Measurements from ENCODE around the gene IL1R2. TPM values are rescaled to one million over a fixed set of nuclear protein-coding genes. Genes with fewer than 3 reads are reported as not detected.
A peak's percentile ranks its signal among the peaks of the same experiment; 100 is the strongest.
"Not testable (repeated sequence)": the region's sequence is repeated elsewhere in the genome, so short reads cannot be mapped to it uniquely, and the experiment has no call there.

Gene IL1R2
- total RNA-seq, 2 donors from 2014 or later: 10.7 to 11.8 TPM

DNA sequence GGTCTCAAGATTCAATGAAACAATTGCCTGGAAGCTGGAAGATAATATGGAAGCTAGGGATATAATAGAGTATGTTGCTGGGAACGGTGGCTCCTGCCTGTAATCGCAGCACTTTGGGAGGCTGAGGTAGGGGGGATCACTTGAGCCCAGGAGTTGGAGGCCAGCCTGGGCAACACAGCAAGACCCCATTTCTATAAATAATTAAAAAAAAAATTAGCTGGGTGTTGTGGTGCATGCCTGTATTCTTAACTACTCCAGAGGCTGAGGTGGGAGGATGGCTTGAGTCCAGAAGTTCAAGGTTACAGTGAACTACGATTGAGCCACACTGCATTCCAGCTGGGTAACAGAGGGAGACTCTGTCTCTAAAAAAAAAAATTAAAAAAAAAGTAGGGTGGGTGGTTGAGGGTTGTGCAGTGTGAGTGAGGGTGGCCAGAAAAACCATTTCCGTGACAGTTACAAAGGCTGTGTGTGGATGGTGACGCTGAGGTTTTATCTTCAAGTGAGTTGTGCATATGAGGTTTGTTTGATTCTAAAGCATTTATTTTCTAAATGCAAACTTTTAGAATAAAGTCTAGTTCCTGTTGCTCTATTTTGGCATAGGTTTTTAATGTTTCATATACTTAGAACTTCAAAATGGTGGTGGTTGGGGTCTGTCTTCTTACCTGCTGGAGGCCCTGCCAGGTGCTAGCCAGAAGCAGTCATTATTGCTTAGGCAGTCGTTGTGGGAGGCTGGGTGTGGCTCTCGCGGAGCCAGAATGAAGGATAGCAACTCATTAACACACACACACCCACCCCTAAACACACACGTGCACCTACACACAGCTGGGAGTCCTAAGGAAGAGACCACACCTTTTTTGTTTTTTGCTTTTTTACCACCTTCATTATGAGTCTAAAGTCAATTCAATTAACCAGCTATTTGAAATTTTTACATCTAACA is 4.7 kb upstream of the IL1R2 start:
- Mint-ChIP-seq H3K27ac (peak overlapping the region in 1 of 2 donors; percentile 42), H3K9me3 (peaks cover 0 to 7% of the 10 kb centered on the region in 2 donors), H3K36me3 (peaks cover 0 to 5% of the 10 kb centered on the region in 2 donors)
- ATAC-seq (peak in 1 of 2 donors; percentile 54), DNase-seq (ENCODE audit: low spot score in 2 of 2) (no peak)

DNA sequence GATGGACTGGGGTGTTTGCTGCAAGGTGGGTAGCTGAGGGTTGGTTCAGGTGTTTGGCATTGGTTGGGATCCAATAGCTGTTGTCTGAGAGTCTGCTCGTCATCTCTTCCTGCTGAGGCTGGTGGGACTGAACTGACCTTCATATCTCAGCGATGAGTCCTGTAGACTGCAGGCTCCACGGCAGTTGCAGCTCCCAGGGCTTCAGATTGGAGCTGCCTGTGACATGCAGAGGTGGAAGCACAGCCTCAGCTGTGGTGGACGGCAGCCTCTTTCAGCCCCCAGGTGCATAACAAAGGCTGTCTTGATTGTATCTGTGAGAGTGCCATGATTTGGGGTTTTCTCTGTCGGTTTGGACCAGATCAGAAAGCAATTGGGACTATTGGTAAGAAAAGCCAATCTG is 3.9 kb upstream of the IL1R2 start:
- Mint-ChIP-seq H3K9me3 (peaks cover 0 to 9% of the 10 kb centered on the region in 2 donors), H3K36me3 (peaks cover 0 to 5% of the 10 kb centered on the region in 2 donors), H3K27ac (peak overlapping the region in 1 of 2 donors; percentile 42)
- DNase-seq (ENCODE audit: low spot score in 2 of 2) (no peak), ATAC-seq (no peak)

DNA sequence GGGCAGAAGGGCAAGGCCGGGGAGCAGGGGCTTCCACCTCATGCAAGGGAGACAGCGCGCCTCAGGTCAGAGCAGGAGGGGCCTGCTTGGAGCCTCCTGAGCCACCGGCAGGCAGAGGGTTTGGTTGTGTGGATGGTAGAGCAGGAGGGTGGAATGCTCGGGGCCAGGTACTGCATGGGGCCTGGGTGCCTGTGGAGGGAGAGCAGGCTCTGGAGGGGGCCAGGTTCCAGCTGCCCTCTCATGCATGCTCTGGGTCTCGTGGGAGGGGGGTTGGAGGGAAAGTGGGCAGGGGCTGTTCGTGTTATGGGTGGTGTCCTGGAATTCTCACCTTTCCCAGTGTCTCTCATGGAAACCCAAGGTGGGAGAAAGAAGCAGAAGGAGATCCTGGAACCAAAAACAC is 3.2 kb upstream of the IL1R2 start:
- Mint-ChIP-seq H3K36me3 (peaks cover 0 to 5% of the 10 kb centered on the region in 2 donors), H3K9me3 (peaks cover 0 to 9% of the 10 kb centered on the region in 2 donors), H3K27ac (no peak overlapping the region)
- DNase-seq (ENCODE audit: low spot score in 2 of 2) (no peak), ATAC-seq (no peak)

DNA sequence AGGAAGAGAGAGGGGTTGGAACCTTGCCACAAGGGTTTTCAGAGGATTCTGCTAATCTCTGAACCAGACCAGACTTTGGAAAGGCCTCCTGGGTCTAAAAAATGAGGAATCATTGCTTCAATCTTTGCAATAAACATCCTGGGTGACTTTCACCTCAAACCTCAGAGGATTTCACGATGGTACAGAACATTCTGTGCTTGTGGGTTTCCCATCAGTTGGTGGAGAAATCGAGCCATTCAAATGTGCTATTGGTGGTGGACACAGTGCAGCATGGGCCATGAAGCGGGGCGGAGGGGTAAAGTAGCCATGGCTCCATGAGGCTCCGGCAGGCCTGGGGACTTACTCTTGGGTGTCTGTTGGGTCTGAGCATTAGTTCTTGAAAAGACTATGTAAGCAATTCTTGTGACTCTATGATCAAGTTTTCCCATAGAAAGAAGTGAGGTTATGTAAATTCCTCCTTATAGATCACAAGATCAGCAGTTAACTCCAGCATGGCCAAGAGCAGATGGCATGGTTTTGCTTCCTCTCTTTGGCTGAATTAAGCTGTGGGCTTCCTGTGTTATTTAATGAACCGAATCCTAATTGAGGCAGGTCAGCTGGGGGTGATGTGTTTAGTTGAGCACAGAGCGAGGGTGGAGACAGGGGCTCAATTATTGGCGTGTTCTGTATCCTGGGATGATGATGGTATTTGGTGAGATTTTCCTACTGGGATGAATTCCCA is 1.9 kb upstream of the IL1R2 start:
- H3K27ac Mint-ChIP-seq: no peak overlapping the region
- peaks cover 0 to 5% of the 10 kb centered on the region in 2 donors for H3K36me3 Mint-ChIP-seq

DNA sequence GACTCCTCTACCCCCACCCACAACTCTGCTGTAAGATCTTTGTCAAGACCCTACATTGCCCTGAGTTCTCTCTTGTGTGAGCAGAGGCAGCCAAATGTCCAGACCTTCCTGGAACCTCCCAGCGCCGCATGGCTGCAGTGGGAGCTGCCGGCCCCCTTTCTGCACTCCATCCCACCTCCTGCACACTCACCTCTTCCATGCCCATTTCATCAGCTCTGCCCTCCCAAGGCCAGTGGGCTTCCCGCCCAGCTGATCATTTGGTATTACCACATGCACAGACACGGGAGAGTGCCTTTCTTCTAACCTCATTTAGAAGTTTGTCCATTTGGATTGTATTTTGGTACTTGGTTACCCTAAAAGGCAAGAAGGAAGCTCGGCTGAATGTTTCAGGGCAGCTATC is 2.0 kb downstream of the IL1R2 start:
- ATAC-seq (no peak), DNase-seq (ENCODE audit: low spot score in 2 of 2) (no peak)
- Mint-ChIP-seq H3K36me3 (peaks cover 5% of the 10 kb centered on the region in 2 donors), H3K9me3 (peaks cover 0 to 19% of the 10 kb centered on the region in 2 donors), H3K27ac (peak overlapping the region in 1 of 2 donors; percentile 0)

More for the DNA sequence above, 1.9 kb upstream of the IL1R2 start:
- no peak for DNase-seq (ENCODE audit: low spot score in 2 of 2)
- no peak for ATAC-seq
- H3K9me3 Mint-ChIP-seq: peaks cover 0 to 9% of the 10 kb centered on the region in 2 donors

DNA sequence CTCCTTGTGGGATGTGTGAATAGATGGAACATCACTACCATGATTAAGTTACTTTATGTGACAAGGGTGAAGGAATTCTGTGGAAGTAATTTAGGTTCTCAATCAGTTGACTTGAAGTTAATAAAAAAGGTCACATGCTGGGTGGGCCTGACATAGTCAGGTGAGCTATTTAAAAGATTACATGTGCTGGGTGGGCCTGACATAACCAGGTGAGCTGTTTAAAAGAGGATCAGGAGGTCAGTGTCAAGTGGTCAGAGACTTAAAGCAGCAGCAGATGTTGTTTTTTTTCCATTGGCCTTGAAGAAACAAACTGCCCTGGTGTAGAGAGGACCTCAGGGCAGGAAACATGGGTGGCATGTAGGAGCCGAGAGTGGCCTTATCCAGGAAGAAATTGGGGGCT is 3.3 kb downstream of the IL1R2 start:
- ATAC-seq (no peak), DNase-seq (ENCODE audit: low spot score in 2 of 2) (no peak)
- Mint-ChIP-seq H3K27ac (no peak overlapping the region), H3K9me3 (peaks cover 0 to 13% of the 10 kb centered on the region in 2 donors), H3K36me3 (peaks cover 0 to 5% of the 10 kb centered on the region in 2 donors)

DNA sequence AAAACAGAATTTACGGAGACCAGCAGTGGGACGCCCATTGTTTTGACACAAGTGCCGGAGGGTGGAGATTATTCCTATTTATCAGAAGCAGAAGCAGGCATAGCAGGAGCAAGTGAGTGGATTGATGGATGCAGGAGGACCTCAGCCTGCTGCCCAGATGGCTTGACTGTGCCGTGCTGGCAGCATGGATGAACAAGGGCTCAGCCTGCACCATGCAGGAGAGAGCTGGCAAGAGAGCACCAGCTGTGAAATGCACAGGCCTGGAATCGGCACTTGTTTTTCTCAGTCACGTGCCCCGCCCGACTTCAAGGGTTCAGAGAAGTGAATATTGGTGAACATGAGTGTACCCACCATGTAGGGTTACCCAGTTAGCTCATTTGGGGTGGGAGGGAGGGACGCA is 4.0 kb downstream of the IL1R2 start:
- H3K9me3 Mint-ChIP-seq: peaks cover 0 to 13% of the 10 kb centered on the region in 2 donors
- ATAC-seq (no peak), DNase-seq (ENCODE audit: low spot score in 2 of 2) (no peak)
- H3K27ac Mint-ChIP-seq: no peak overlapping the region
- H3K36me3 Mint-ChIP-seq: peaks cover 5% of the 10 kb centered on the region in 2 donors

DNA sequence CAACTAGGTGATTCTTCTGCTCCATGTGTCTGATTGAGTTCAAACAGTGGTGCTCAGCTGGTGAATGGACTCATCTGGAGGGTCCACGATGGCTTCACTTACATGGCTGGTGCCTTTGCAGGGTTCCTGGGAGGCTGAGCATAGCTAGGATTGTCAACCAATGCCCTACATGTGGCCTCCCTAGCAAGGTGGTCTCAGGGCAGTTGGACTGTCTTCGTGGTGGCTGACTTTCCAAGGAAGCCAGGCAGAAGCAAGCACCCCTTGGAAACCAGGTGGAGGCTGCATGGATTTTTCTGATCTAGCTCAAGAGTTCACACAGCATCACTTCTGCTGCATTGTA is 6.8 kb downstream of the IL1R2 start:
- no peak for ATAC-seq
- H3K9me3 Mint-ChIP-seq: peaks cover 0 to 10% of the 10 kb centered on the region in 2 donors
- peak overlapping the region in 1 of 2 donors; percentile 87 for H3K27ac Mint-ChIP-seq
- no peak for DNase-seq (ENCODE audit: low spot score in 2 of 2)
- peaks cover 5% of the 10 kb centered on the region in 2 donors for H3K36me3 Mint-ChIP-seq

DNA sequence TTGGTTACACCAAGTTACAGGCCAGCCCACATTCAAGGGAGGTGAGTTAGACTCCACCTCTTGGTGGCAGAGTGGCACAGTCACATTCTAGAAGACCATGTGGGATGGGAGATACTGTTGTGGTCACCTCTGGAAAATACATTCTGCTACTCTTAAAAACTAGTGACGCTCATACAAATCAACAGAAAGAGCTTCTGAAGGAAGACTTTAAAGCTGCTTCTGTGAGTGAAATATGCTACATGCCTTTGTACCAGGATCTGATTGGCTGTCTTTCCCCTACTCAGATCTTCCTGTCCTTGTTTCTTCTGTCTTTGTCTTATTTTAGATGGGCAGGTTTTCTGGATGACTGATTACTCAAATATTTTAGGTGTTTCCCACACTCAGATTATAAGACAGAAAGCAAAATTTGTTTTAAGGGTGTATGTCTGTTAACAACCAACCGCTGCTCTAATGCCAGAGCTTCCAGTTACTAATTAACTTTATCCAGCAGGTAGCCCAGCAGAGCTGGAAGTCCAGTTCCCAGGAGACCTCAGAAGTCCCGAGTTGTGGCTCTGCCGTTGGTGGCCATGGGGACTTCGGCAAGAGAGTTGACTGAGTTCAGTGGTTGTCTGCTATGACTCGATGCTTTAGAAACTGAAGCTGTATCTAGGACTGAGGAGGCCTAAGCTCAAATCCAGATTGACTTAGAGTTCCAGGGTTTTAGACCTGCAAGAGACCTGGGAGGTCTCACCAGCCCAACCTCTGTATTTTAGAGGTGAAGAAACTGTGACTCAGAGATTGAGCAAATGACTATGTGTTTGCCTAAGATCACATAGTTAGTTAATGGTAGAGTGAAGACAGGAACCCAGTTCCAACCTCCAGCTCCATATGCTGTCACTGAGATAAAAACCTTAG is 7.4 kb downstream of the IL1R2 start:
- Mint-ChIP-seq H3K36me3 (peaks cover 5% of the 10 kb centered on the region in 2 donors), H3K9me3 (peaks cover 0 to 10% of the 10 kb centered on the region in 2 donors), H3K27ac (peak overlapping the region in 1 of 2 donors; percentile 87)
- DNase-seq (ENCODE audit: low spot score in 2 of 2): peak in 1 of 2 donors; percentile 42
- peak; percentile 66 to 71 for ATAC-seq

DNA sequence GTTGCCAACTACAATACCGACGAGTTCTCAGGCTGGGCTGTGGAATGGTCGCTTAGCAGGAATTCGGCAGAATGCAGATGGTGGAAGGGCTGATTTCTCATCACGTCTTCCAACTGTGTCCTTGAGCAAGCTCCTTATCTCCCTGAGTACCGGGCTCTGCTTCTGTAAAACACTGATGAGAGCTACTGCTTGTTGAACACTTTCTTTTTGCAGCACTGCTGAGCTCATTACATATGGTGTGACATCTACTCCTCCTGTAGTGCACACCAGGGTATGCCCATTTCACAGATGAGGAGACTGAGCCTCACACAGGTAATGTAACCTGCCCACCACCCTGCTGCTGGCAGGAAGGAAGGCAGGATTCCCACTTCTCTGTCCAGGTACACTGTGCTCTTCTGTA is 8.3 kb downstream of the IL1R2 start:
- peaks cover 5% of the 10 kb centered on the region in 2 donors for H3K36me3 Mint-ChIP-seq
- peaks cover 0 to 10% of the 10 kb centered on the region in 2 donors for H3K9me3 Mint-ChIP-seq
- ATAC-seq (no peak), DNase-seq (ENCODE audit: low spot score in 2 of 2) (no peak)
- no peak overlapping the region for H3K27ac Mint-ChIP-seq

DNA sequence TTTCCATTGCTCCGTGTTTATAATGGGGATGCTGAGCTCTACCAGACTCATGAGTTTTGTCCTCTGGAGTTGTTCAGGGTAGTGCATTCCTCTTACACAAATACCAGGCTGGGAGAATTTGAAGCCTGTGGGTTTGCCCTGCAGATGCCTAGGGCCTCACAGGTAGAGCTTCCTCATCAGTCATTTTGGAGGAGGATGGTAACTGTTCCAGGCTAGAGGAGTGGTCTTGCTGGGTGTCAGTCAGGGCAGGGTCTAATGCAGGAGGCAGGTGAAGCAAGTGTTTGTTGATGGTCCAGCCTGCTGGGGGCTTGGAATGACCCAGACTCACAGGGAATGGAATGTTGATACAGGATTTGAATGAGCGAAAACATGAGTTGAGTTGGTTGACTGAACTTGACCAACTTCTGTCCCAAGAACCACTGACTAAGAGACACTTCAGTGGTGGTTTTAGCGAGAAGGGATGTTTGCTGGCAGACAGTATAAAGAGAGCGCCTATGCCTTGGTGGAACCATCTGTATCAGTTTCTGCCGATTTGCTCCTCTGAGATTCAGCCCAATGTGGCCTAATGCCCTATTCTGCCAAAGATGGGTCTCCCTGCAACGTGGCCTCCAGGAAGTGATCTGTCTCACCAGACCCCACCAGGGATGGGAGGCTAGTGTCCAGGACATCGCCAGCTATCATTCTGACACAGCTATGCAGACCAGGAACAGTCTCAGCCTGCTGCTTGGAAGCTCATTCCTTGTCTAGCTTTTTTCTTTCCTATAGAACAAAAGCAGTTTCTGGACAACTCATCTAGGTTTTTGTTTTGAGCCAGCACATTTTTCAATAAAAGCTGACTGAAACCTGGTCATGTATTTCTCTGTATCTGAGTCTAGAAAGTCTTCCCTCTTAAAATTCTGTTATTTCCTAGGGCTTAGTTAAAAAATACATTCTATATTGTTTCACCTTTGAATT is 9.3 kb downstream of the IL1R2 start:
- H3K27ac Mint-ChIP-seq: no peak overlapping the region
- peak in 1 of 2 donors; percentile 55 for DNase-seq (ENCODE audit: low spot score in 2 of 2)
- H3K9me3 Mint-ChIP-seq: peaks cover 0 to 10% of the 10 kb centered on the region in 2 donors
- H3K36me3 Mint-ChIP-seq: peaks cover 5% of the 10 kb centered on the region in 2 donors
- peak; percentile 40 to 47 for ATAC-seq

DNA sequence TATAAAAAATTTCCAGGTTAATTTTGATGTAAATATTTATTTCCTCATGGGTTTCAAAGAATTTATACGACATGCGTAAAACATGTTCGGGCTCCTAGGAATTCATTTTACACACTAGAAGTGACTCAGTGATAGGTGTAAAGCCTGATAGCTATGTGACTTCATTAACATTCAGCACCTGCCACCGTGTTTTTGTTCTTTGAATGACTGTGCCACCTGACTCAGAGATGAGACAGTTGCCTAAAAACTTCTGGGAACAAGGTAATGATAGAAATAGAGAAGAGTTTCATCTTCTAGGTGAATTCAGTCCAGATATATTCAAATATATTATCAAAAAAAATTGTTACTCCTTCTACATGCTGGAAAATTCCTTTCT is 10.0 kb downstream of the IL1R2 start:
- H3K9me3 Mint-ChIP-seq: peaks cover 0 to 10% of the 10 kb centered on the region in 2 donors
- peaks cover 5% of the 10 kb centered on the region in 2 donors for H3K36me3 Mint-ChIP-seq
- ATAC-seq: peak; percentile 68 to 73
- H3K27ac Mint-ChIP-seq: no peak overlapping the region
- DNase-seq (ENCODE audit: low spot score in 2 of 2): peak in 1 of 2 donors; percentile 53

DNA sequence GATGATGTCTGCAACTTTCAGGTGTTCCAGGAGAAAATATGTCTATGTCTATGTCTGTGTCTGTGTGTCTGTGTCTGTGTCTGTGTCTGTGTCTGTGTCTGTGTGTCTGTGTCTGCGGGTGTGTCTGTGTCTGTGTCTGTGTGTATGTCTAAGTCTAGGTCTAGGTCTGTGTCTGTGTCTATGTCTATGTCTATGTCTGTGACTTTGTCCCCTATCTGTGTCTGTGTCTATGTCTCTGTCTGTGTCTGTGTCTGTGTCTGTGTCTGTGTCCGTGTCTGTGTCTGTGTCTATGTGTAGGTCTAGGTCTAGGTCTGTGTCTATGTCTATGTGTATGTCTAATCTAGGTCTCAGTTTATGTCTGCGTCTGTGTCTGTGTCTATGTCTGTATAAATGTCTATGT is 10.5 kb downstream of the IL1R2 start:
- H3K27ac Mint-ChIP-seq: no peak overlapping the region
- ATAC-seq (peak in 1 of 2 donors; percentile 2), DNase-seq (ENCODE audit: low spot score in 2 of 2) (no peak)
- peaks cover 0 to 10% of the 10 kb centered on the region in 2 donors for H3K9me3 Mint-ChIP-seq
- peaks cover 5% of the 10 kb centered on the region in 2 donors for H3K36me3 Mint-ChIP-seq

DNA sequence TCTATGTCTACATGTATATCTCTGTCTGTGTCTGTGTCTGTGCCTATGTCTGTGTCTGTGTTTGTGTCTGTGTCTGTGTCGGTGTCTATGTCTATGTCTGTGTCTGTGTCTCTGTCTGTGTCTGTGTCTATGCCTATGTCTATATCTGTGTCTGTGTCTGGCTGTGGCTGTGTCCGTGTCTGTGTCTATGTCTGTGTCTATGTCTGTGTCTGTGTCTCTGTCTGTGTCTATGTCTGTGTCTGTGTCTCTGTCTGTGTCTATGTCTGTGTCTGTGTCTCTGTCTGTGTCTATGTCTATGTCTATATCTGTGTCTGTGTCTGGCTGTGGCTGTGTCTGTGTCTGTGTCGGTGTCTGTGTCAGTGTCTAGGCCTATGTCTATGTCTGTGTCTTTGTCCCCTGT is 11.1 kb downstream of the IL1R2 start:
- not testable (repeated sequence) for H3K36me3 Mint-ChIP-seq; ATAC-seq; H3K27ac Mint-ChIP-seq; H3K9me3 Mint-ChIP-seq; DNase-seq (ENCODE audit: low spot score in 2 of 2)

DNA sequence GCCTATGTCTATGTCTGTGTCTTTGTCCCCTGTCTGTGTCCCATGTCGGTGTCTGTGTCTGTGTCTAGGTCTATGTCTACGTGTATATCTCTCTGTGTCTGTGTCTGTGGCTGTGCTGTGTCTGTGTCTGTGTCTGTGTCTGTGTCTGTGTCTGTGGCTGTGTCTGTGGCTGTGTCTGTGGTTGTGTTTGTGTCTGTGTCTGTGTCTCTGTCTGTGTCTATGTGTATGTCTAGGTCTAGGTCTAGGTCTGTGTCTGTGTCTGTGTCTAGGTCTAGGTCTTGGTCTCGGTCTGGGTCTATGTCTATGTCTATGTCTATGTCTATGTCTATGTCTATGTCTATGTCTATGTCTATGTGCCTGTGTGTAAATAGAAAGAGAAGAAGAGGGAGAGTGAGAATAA is 11.9 kb downstream of the IL1R2 start:
- no peak for ATAC-seq
- no peak for DNase-seq (ENCODE audit: low spot score in 2 of 2)
- H3K36me3 Mint-ChIP-seq: peaks cover 0 to 5% of the 10 kb centered on the region in 2 donors
- H3K9me3 Mint-ChIP-seq: no peaks in the 10 kb centered on the region
- no peak overlapping the region for H3K27ac Mint-ChIP-seq
